Liver (tissue), 9 donors: Measurements from ENCODE around the gene ACYP2. TPM values are rescaled to one million over a fixed set of nuclear protein-coding genes. Genes with fewer than 3 reads are reported as not detected.

ENCODE experiments used
- DNase-seq: peaks from one replicate; pipeline ENCODE4 v3.0.0-alpha.2; 2017; ENCODE audit warnings: low spot score
- H3K27ac ChIP-seq, 2 donors: one replicate each; pipeline ENCODE4 v1.7.0; 2013; ENCODE audit warnings: inconsistent platforms in 2 of 2, low read length in 2 of 2, control low read depth in 1 of 2, low read depth in 1 of 2, mild to moderate bottlenecking in 1 of 2
- H3K27me3 ChIP-seq, 4 donors: one replicate each; pipeline versions ENCODE4 v1.6.1 to v1.7.0; 2013; ENCODE audit warnings: low read length in 3 of 4, inconsistent platforms in 1 of 4, mild to moderate bottlenecking in 1 of 4, moderate library complexity in 1 of 4; ENCODE audit not compliant: control insufficient read depth in 4 of 4, insufficient read depth in 4 of 4
- H3K36me3 ChIP-seq, 4 donors: one replicate each; pipeline versions ENCODE4 v1.6.1 to v1.7.0; 2013; ENCODE audit warnings: low read length in 3 of 4, mild to moderate bottlenecking in 3 of 4, low read depth in 1 of 4, moderate library complexity in 1 of 4; ENCODE audit not compliant: control insufficient read depth in 4 of 4, insufficient read depth in 3 of 4
- H3K4me1 ChIP-seq, 4 donors: one replicate each; pipeline versions ENCODE4 v1.6.1 to v1.7.0; 2013; ENCODE audit warnings: low read length in 3 of 4, mild to moderate bottlenecking in 3 of 4, moderate library complexity in 1 of 4; ENCODE audit not compliant: control insufficient read depth in 4 of 4, insufficient read depth in 4 of 4
- H3K4me3 ChIP-seq, 3 donors: one replicate each; pipeline versions ENCODE4 v1.6.1 to v1.7.0; 2013; ENCODE audit warnings: low read length in 3 of 3, control low read depth in 1 of 3, low read depth in 1 of 3, mild to moderate bottlenecking in 1 of 3
- H3K9ac ChIP-seq, 2 donors: one replicate each; pipeline ENCODE4 v1.7.0; 2013; ENCODE audit warnings: low read length in 2 of 2, mild to moderate bottlenecking in 2 of 2, moderate library complexity in 2 of 2, control low read depth in 1 of 2, low read depth in 1 of 2
- H3K9me3 ChIP-seq, 4 donors: one replicate each; pipeline versions ENCODE4 v1.6.1 to v1.7.0; 2013; ENCODE audit warnings: low read length in 3 of 4; ENCODE audit not compliant: control insufficient read depth in 4 of 4
- ATF3 ChIP-seq: IDR thresholded peaks from 2 replicates; pipeline ENCODE4 v1.6.1; 2016; ENCODE audit warnings: antibody characterized with exemption
- CTCF ChIP-seq: fragments of 150-350 bp; IDR thresholded peaks from 2 replicates; pipeline ENCODE4 v1.5.1; 2017; ENCODE audit warnings: improper control_type of control experiment, low read depth, low read length; ENCODE audit not compliant: missing input control
- EGR1 ChIP-seq, 2 donors: IDR thresholded peaks; 2 replicates each; pipeline ENCODE4 v1.6.1; 2016 to 2018; ENCODE audit warnings: antibody characterized with exemption in 2 of 2, low read depth in 2 of 2
- FOXA1 ChIP-seq: IDR thresholded peaks from 2 replicates; pipeline ENCODE4 v1.6.1; 2016; ENCODE audit warnings: antibody characterized with exemption
- FOXA2 ChIP-seq: IDR thresholded peaks from 2 replicates; pipeline ENCODE4 v1.6.1; 2016; ENCODE audit warnings: antibody characterized with exemption
- GABPA ChIP-seq, 2 donors: IDR thresholded peaks in 1 of 2; conservative IDR thresholded peaks in 1 of 2; 2 replicates each; pipeline ENCODE4 v1.6.1; 2016; ENCODE audit warnings: antibody characterized with exemption in 2 of 2, mild to moderate bottlenecking in 1 of 2, moderate library complexity in 1 of 2
- HNF4A ChIP-seq, 2 donors: conservative IDR thresholded peaks; 2 replicates each; pipeline ENCODE4 v1.6.1; 2016; ENCODE audit warnings: antibody characterized with exemption in 2 of 2, mild to moderate bottlenecking in 2 of 2
- HNF4G ChIP-seq: IDR thresholded peaks from 2 replicates; pipeline ENCODE4 v1.6.1; 2016; ENCODE audit warnings: antibody characterized with exemption
- JUND ChIP-seq, 2 donors: IDR thresholded peaks; 2 replicates each; pipeline ENCODE4 v1.6.1; 2016; ENCODE audit warnings: antibody characterized with exemption in 2 of 2
- MAX ChIP-seq: IDR thresholded peaks from 2 replicates; pipeline ENCODE4 v1.6.1; 2016; ENCODE audit warnings: antibody characterized with exemption
- NR2F2 ChIP-seq: IDR thresholded peaks from 2 replicates; pipeline ENCODE4 v1.6.1; 2016; ENCODE audit warnings: antibody characterized with exemption
- RAD21 ChIP-seq, 2 donors: IDR thresholded peaks; 2 replicates each; pipeline ENCODE4 v1.6.1; 2016; ENCODE audit warnings: antibody characterized with exemption in 2 of 2, mild to moderate bottlenecking in 2 of 2
- REST ChIP-seq: IDR thresholded peaks from 2 replicates; pipeline ENCODE4 v1.6.1; 2016; ENCODE audit warnings: antibody characterized with exemption, mild to moderate bottlenecking
- RXRA ChIP-seq, 2 donors: IDR thresholded peaks; 2 replicates each; pipeline ENCODE4 v1.6.1; 2017 to 2018; ENCODE audit warnings: antibody characterized with exemption in 2 of 2, mild to moderate bottlenecking in 1 of 2
- SP1 ChIP-seq: IDR thresholded peaks from 2 replicates; pipeline ENCODE4 v1.6.1; 2018; ENCODE audit warnings: antibody characterized with exemption, mild to moderate bottlenecking
- TAF1 ChIP-seq: conservative IDR thresholded peaks from 2 replicates; pipeline ENCODE4 v1.6.1; 2016; ENCODE audit warnings: antibody characterized with exemption, mild to moderate bottlenecking
- YY1 ChIP-seq: IDR thresholded peaks from 2 replicates; pipeline ENCODE4 v1.6.1; 2016; ENCODE audit warnings: antibody characterized with exemption, mild to moderate bottlenecking
- ZBTB33 ChIP-seq: IDR thresholded peaks from 2 replicates; pipeline ENCODE4 v1.6.1; 2016; ENCODE audit warnings: antibody characterized with exemption
- WGBS: extraction: QIAGEN DNeasy Blood & Tissue Kit; methylation state at CpG from one replicate; pipeline ENCODE4 v1.1.7; 2013; 5-methylcytosine and 5-hydroxymethylcytosine counted together
- polyA plus RNA-seq, 2 donors: library from polyadenylated mRNA; stranded (reverse) in 1 of 2; unstranded in 1 of 2; fragments of 200-250 nt in 1 of 2; fragments of >200 nt in 1 of 2; fragmentation: Nextera tagmentation in 1 of 2; extraction: Ambion mirVana in 1 of 2; gene quantifications; one replicate each; pipeline versions ENCODE4 v1.2.1 to v1.2.3, GENCODE V29; 2013 to 2015
- total RNA-seq, 2 donors: library from RNA; depleted of rRNA; stranded (reverse); fragments of >200 nt; gene quantifications; one replicate each; pipeline ENCODE4 v1.2.3, GENCODE V29; 2014
- donor health status: healthy.
- donor health status: healthy.
- donor health status: healthy.
- donor health status: healthy.
- donor health status: healthy.

ACYP2 gene
- total and polyA plus RNA-seq, 4 donors, result 13.1 to 44.3 (median 15.4) TPM

- no peak for DNase-seq
- no peak for TF ChIP-seq RAD21 (IDR thresholded peaks at IDR 0.05)
- no peak for TF ChIP-seq JUND (IDR thresholded peaks at IDR 0.05)
- no peak for TF ChIP-seq EGR1 (IDR thresholded peaks at IDR 0.05; ENCODE audit: low read depth in 2 of 2)
- no peak for TF ChIP-seq GABPA (IDR thresholded peaks at IDR 0.05 in 1 of 2, conservative IDR thresholded peaks at IDR 0.05 in 1 of 2)
- TF ChIP-seq ZBTB33, result no peak
- no peak for TF ChIP-seq RXRA (IDR thresholded peaks at IDR 0.05)
- TF ChIP-seq TAF1, result no peak
- no peak for TF ChIP-seq HNF4A (conservative IDR thresholded peaks at IDR 0.05)
- TF ChIP-seq HNF4G, result no peak
- TF ChIP-seq NR2F2, result no peak
- TF ChIP-seq REST, result no peak
- no peak for TF ChIP-seq FOXA2
- no peak for TF ChIP-seq SP1
- no peak for TF ChIP-seq ATF3
- no peak for TF ChIP-seq YY1
- TF ChIP-seq FOXA1, result no peak
- Histone ChIP-seq H3K9me3 (no peaks in the 10 kb centered on the region), H3K27ac (no peak overlapping the region), H3K27me3 (no peaks in the 10 kb centered on the region), H3K4me1 (no peaks in the 10 kb centered on the region), H3K4me3 (no peak overlapping the region), H3K36me3 (no peaks in the 10 kb centered on the region), H3K9ac (no peak overlapping the region)
- 96% methylated on average over 3 of the region's 3 CpGs for WGBS
Measured at GRCh38 chr2:54284826-54285225, 169.4 kb downstream of the ACYP2 start.

GRCh38 chr2:54285451-54285850 lies 170.0 kb downstream of the ACYP2 start:
- DNase-seq, result no peak
- WGBS, result 100% methylated on average over 1 of the region's 1 CpG
- no peak overlapping the region for H3K4me3 ChIP-seq
- no peaks in the 10 kb centered on the region for H3K4me1 ChIP-seq
- TF ChIP-seq SP1, result no peak
- no peak for TF ChIP-seq HNF4A (conservative IDR thresholded peaks at IDR 0.05)
- no peak for TF ChIP-seq YY1
- TF ChIP-seq CTCF, result no peak
- no peak for TF ChIP-seq JUND (IDR thresholded peaks at IDR 0.05)
- TF ChIP-seq NR2F2, result no peak
- TF ChIP-seq GABPA (IDR thresholded peaks at IDR 0.05 in 1 of 2, conservative IDR thresholded peaks at IDR 0.05 in 1 of 2), result no peak
- TF ChIP-seq MAX, result no peak
- no peak for TF ChIP-seq EGR1 (IDR thresholded peaks at IDR 0.05; ENCODE audit: low read depth in 2 of 2)
- no peak for TF ChIP-seq RAD21 (IDR thresholded peaks at IDR 0.05)
- no peak for TF ChIP-seq ZBTB33
- TF ChIP-seq RXRA (IDR thresholded peaks at IDR 0.05), result no peak
- no peak for TF ChIP-seq ATF3
- no peaks in the 10 kb centered on the region for H3K36me3 ChIP-seq
- H3K27ac ChIP-seq, result no peak overlapping the region
- no peaks in the 10 kb centered on the region for H3K9me3 ChIP-seq
- no peaks in the 10 kb centered on the region for H3K27me3 ChIP-seq
- H3K9ac ChIP-seq, result no peak overlapping the region
